GM18498 (cell line): ENCODE measurements around the gene CHMP4A.
"Not testable (repeated sequence)": the region's sequence is repeated elsewhere in the genome, so short reads cannot be mapped to it uniquely, and the experiment has no call there.

ENCODE experiments used
- ATAC-seq: cut with Tn5 transposase; IDR thresholded peaks from one replicate; pipeline ENCODE4 v1.9.1; 2021; ENCODE audit warnings: mild to moderate bottlenecking, moderate library complexity; ENCODE audit not compliant: unreplicated experiment

CHMP4A gene

DNA sequence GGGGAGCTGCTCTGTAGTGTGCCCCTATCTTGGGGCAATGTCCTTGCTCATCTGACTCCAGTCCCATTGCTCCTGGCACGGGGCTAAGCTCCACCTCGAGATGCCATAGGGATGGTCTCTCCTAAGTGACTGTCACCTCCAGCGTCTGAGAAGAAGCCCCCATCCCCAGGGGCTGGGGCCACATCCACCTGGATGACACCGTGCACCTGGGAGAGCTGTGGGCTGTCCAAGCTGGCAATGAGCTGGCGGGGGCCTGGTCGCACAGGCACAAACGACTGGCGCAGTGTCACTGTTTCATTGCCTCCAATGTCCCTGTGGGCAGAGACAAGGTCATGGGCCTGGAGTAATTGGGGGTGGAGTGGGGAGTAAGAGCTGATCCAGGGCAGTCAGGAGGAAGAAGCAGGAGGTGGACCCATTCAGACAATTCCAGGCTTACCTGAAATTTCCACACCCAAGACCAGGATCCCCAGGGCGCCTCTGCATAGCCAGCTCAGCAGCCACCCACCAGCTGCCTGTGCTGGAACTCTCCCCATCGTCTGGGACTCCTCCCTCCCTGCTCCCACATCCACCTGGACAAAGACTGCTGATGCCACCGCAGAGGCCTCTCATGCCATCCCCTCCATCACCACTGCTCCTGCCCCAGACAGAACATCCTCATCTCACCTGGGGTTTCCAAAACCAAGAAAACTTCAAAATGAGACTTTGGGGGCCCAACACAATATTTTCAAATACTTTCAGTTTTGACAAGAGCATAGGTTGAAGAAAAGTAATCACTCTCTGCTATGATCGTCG, 36.1 kb upstream of the CHMP4A start:
- ATAC-seq, result no peak

DNA sequence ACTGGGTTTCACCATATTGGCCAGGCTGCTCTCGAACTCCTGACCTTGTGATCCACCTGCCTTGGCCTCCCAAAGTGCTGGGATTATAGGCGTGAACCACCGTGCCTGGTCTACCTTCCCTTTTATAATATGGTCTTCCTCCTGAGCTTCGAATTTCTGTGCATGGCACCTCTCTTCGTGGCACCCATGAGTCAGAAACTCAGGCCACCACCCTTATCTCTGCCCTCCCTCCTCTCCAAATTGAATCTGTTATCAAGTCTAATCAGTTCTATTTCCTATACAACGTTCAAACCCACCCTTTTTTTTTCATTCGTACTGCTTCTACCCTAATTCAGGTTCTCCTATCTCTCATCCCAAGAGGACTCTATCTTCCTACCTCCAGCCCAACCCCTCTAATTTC, 34.1 kb upstream of the CHMP4A start:
- ATAC-seq, result no peak

- peak; percentile 18 for ATAC-seq
These were observed 33.5 kb upstream of the CHMP4A start for GRCh38 chr14:24246765-24247212.

DNA sequence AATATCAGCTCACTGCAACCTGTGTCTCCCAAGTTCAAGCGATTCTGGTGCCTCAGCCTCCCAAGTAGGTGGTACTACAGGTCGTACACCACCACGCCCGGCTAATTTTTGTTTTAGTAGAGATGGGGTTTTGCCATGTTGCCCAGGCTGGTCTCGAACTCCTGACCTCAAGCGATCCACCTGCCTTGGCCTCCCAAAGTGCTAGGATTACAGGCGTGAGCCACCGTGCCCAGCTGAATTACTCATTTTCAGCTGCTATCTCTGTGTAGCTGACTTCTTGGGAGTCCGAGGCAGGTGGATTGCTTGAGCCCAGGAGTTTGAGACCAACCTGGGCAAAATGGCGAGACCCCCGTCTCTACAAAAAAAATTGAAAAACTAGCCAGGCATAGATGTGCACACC, 32.1 kb upstream of the CHMP4A start:
- not testable (repeated sequence) for ATAC-seq

GRCh38 chr14:24243336-24243836, 30.1 kb upstream of the CHMP4A start:
- no peak for ATAC-seq

DNA sequence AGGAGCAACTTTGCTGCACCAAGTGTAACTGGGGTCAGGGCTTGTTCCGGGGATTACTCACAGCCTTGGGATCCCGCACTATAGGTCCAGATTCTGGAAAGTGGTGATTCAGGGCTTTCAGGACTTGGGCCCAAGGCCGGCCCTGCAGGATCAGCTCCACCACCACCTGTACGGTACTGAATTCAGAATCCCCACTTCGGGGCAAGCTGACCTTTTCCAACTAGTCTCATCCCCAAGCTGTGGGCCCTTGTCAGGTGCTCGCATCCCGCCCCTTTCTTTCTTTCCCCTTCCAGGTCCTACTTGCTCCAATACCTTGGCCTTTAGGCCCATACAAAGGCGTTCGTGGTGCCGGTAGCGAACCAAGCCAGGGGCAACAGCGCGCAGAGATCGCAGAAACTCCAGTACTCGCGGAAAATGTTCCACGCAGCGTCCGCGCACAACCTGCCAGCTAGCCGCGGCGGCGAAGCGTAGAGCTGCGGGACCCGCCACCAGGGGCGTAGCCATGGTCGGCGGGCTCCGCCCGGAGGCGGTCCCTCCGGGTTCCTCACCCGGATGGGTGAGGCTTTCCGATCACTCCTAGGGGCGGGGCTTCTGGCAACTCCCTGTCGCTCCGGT, 28.6 kb upstream of the CHMP4A start:
- peak; percentile 84 for ATAC-seq

GRCh38 chr14:24240110-24240918, 27.0 kb upstream of the CHMP4A start:
- ATAC-seq, result no peak

DNA sequence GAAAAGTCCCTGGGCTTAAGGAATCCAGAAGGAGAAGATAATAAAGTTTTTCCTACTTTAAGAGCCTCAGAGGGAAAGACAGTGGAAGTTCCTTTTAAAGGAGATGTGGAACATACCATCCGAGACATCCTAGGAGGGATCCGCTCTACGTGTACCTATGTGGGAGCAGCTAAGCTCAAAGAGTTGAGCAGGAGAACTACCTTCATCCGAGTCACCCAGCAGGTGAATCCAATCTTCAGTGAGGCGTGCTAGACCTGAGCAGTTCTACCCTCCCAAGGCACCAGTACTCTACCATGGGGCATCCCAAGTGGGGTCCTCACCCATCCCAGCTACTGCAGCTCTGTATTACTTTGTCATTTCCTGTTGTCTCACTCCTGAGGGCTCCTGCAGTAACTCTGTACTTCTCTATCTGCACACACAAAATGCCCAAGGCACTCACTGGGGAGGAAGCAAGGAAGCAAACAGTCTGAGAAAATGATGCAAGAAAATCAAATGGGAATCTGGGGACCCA, 25.3 kb upstream of the CHMP4A start:
- ATAC-seq, result no peak

DNA sequence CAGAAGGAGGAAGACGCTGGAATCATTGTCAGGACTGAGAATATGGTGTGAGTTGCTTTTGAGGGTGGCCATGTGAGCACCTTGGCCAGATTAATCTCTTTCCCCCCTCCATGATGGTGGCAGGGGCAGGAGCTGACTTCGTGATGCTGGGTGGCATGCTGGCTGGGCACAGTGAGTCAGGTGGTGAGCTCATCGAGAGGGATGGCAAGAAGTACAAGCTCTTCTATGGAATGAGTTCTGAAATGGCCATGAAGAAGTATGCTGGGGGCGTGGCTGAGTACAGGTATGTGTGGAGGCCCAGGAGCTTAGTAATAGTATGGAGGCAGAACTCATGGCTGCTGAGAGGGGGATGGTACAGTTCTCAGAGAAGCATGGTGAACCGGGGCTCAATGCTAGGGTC, 24.8 kb upstream of the CHMP4A start:
- no peak for ATAC-seq

DNA sequence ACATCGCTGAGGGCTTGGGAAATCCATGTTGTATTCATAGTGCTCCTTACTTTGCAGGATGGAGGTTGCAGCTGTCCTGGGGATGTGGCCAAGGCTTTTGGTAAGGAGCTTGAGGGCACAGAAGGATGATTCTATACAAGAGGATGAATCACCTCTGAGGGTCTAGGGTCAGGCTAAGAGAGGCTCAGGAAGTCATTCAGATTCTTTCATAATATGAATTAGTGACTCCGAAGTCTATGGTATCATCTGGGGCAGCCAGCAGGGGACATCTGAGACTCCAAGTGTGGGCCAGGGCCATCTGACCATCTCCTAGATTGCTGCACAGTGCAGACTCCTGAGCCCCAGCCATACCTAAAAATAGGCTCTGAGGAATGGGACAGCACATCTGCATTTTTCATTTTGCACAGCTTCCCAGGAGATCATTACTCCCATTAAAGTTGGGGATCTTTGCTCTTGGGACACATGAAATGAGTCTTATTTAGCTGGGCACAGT, 24.2 kb upstream of the CHMP4A start:
- ATAC-seq, result no peak

DNA sequence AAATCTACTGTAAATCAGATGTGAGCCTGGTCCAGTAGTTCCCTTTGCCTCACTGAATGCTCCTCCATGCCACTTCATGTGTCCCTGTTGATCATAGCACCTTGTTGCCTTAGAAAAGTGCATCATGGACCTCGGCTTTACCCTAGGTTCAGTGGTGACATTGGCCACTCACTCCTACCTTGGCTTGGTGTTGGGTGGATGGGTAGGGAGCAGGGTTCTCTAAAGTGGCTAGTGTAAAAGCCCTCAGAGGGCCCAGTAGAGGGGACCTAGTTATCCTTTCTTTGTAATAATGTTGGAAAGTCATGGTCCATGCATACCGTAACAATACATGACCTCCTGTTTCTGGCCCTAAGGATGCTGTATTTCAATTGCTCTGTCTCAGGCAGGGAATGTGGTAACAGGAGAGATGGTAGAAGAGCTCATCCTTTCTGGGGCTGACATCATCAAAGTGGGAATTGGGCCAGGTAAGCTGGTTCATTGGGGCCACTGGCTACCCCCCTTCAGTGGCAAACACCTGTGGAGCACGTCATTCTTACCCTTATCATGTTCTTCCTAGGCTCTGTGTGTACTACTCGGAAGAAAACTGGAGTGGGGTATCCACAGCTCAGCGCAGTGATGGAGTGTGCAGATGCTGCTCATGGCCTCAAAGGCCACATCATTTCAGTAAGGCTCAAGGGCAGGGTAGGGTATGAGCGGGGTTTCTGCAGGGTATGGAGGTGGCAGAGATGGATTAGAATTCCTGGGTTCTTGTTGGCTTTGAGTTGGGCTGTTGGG, 23.6 kb upstream of the CHMP4A start:
- no peak for ATAC-seq

- ATAC-seq, result no peak
These were observed 22.8 kb upstream of the CHMP4A start for GRCh38 chr14:24235804-24236688.

GRCh38 chr14:24234095-24235005, 21.1 kb upstream of the CHMP4A start:
- no peak for ATAC-seq

DNA sequence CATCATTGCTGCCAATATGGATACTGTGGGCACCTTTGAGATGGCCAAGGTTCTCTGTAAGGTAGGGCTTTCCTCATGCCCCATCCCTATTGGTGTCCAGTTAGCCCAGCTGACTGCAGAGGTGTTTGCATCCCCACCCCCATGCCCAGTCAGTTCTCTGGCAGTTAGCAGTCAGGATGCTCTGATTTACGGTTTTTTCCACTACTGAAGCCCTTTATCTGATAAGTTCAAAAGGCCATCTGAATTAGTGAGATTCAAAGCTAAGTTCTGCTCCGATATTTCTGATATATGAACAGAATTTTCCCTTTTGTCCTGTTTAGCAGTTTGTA, 20.2 kb upstream of the CHMP4A start:
- no peak for ATAC-seq

DNA sequence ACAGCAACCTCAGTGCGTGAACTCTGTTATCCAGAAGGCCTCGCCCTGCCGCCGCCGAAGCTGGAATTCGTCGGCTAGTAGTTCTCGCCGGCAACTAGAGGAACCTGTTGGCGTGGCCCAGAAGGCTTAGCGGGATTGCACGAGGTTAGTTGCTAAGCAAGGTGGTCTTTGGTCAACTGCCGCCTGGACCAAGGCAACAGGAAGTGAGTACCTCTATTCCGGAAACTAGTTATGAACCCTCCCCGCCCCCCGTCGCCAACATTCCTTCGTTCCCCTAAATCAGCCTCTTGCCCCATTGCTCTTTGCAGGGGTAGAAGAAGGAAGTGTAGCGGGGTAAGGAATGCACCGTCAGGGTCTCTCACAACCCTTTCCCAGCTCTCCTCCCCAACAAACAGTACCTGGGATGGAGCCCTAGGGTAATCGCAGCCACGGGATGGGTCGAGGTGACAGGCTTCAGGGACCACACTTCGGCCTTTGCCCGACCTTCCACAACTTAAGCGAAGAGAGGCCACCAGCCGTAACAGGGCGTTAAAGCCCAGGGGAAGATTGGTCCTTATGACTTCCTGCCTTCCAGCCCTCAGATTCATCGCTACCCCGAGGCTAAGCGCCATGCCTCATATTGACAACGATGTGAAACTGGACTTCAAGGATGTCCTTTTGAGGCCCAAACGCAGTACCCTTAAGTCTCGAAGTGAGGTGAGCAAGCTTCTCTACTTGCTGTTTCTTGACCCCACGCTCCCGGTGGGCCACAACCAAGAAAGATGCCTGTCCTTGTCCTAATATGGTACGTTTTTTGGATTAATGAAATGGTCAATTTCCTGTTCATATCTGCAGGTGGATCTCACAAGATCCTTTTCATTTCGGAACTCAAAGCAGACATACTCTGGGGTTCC, 19.6 kb upstream of the CHMP4A start, which contains the start of gene GMPR2:
Gene GMPR2, plus strand, starts transcription at position 285 of the 893 bp plus-strand sequence. Its CDS starts 325 bp downstream, at position 610.
- ATAC-seq, result peak; percentile 59

- peak; percentile 77 for ATAC-seq
These were observed 18.9 kb upstream of the CHMP4A start, which contains the start of gene NEDD8 for GRCh38 chr14:24232121-24232644. Gene NEDD8 (minus strand): TSS chr14:24232367. CDS start chr14:24232267, 100 bp downstream.
